Neural crest cell (in vitro differentiated cells): ENCODE data around the gene BCL2L11. TPM values are rescaled to one million over a fixed set of nuclear protein-coding genes. Genes with fewer than 3 reads are reported as not detected.
A peak's percentile ranks its signal among the peaks of the same experiment; 100 is the strongest.

Source experiments
- DNase-seq: peaks from one replicate; pipeline ENCODE4 v3.0.0; 2021; ENCODE audit warnings: low read depth, mixed read lengths, low spot score
- H3K27ac Mint-ChIP-seq: one replicate; pipeline ENCODE4 v1.8.0; 2021; ENCODE audit warnings: mild to moderate bottlenecking, mixed read lengths; ENCODE audit not compliant: unreplicated experiment
- H3K27me3 Mint-ChIP-seq: 2 replicates; pipeline ENCODE4 v1.8.0; 2021; ENCODE audit warnings: low read depth, mild to moderate bottlenecking, mixed read lengths
- H3K36me3 Mint-ChIP-seq: 2 replicates; pipeline ENCODE4 v1.8.0; 2021; ENCODE audit warnings: low read depth, mild to moderate bottlenecking, mixed read lengths
- H3K4me1 Mint-ChIP-seq: 2 replicates; pipeline ENCODE4 v1.8.0; 2021; ENCODE audit warnings: mixed read lengths
- H3K4me3 Mint-ChIP-seq: one replicate; pipeline ENCODE4 v1.8.0; 2021; ENCODE audit warnings: mild to moderate bottlenecking, mixed read lengths
- H3K9me3 Mint-ChIP-seq: 2 replicates; pipeline ENCODE4 v1.8.0; 2021; ENCODE audit warnings: mixed read lengths
- CTCF ChIP-seq: fragments of 200-600 bp; sonication (generic); conservative IDR thresholded peaks from 2 replicates; pipeline ENCODE4 v1.5.0; 2021; ENCODE audit warnings: antibody characterized with exemption, mild to moderate bottlenecking
- total RNA-seq: library from RNA; stranded (reverse); gene quantifications from 2 replicates; pipeline ENCODE4 v1.2.1, GENCODE V29; 2021

Gene BCL2L11
- total RNA-seq, 1 donor from 2014 or later = 16.4 TPM

GRCh38 chr2:111111101-111111755 lies 9.5 kb upstream of the BCL2L11 start:
- H3K4me1 Mint-ChIP-seq = no peaks in the 10 kb centered on the region
- no peak overlapping the region for H3K4me3 Mint-ChIP-seq
- no peak for DNase-seq
- H3K27me3 Mint-ChIP-seq = peaks cover 26% of the 10 kb centered on the region
- no peaks in the 10 kb centered on the region for H3K9me3 Mint-ChIP-seq
- H3K36me3 Mint-ChIP-seq = no peaks in the 10 kb centered on the region
- TF ChIP-seq CTCF = no peak
- H3K27ac Mint-ChIP-seq = no peak overlapping the region

GRCh38 chr2:111113838-111114237 lies 6.9 kb upstream of the BCL2L11 start:
- peaks cover 52% of the 10 kb centered on the region for H3K27me3 Mint-ChIP-seq
- no peaks in the 10 kb centered on the region for H3K36me3 Mint-ChIP-seq
- H3K4me1 Mint-ChIP-seq = peaks cover 20% of the 10 kb centered on the region
- H3K9me3 Mint-ChIP-seq = no peaks in the 10 kb centered on the region
- no peak overlapping the region for H3K4me3 Mint-ChIP-seq
- no peak for DNase-seq
- TF ChIP-seq CTCF = no peak
- H3K27ac Mint-ChIP-seq = no peak overlapping the region

GRCh38 chr2:111116011-111116746 lies 4.5 kb upstream of the BCL2L11 start:
- H3K4me3 Mint-ChIP-seq = peak overlapping the region; percentile 84
- H3K36me3 Mint-ChIP-seq = no peaks in the 10 kb centered on the region
- peaks cover 26% of the 10 kb centered on the region for H3K4me1 Mint-ChIP-seq
- TF ChIP-seq CTCF = no peak
- DNase-seq = no peak
- H3K27me3 Mint-ChIP-seq = peaks cover 70% of the 10 kb centered on the region
- no peak overlapping the region for H3K27ac Mint-ChIP-seq
- H3K9me3 Mint-ChIP-seq = no peaks in the 10 kb centered on the region

- H3K27me3 Mint-ChIP-seq = peaks cover 75% of the 10 kb centered on the region
- peaks cover 26% of the 10 kb centered on the region for H3K4me1 Mint-ChIP-seq
Measured at GRCh38 chr2:111116843-111117597, 3.7 kb upstream of the BCL2L11 start.

More at GRCh38 chr2:111116843-111117597, 3.7 kb upstream of the BCL2L11 start:
- Mint-ChIP-seq H3K9me3 (no peaks in the 10 kb centered on the region), H3K4me3 (peak overlapping the region; percentile 84), H3K27ac (no peak overlapping the region), H3K36me3 (no peaks in the 10 kb centered on the region)
- peak; percentile 88 for TF ChIP-seq CTCF
- DNase-seq = peak; percentile 55
